Epidermal melanocyte (primary cell): ENCODE measurements around the gene SHF.
"Not testable (repeated sequence)": the region's sequence is repeated elsewhere in the genome, so short reads cannot be mapped to it uniquely, and the experiment has no call there.

ENCODE experiments used
- DNase-seq: peaks from one replicate; pipeline ENCODE4 v3.0.0; 2011; ENCODE audit warnings: low spot score; ENCODE audit not compliant: insufficient read length

SHF gene

GRCh38 chr15:45187894-45188830 is at the start of gene SHF:
SHF (minus strand) TSS chr15:45187966; CDS start chr15:45187951, 15 bp downstream.
- peak; percentile 48 for DNase-seq

GRCh38 chr15:45236806-45237205 is 49.0 kb upstream of the SHF start:
- DNase-seq, result not testable (repeated sequence)

- DNase-seq, result no peak
These were observed 46.9 kb upstream of the SHF start for GRCh38 chr15:45234562-45235235.

- DNase-seq, result no peak
These were observed 44.2 kb upstream of the SHF start for GRCh38 chr15:45231864-45232562.

GRCh38 chr15:45231132-45231531 is 43.4 kb upstream of the SHF start:
- no peak for DNase-seq

- DNase-seq, result no peak
These were observed 42.6 kb upstream of the SHF start for GRCh38 chr15:45230245-45230965.

GRCh38 chr15:45228931-45229330 is 41.2 kb upstream of the SHF start:
- no peak for DNase-seq

- no peak for DNase-seq
These were observed 37.9 kb upstream of the SHF start for GRCh38 chr15:45225506-45226273.

- no peak for DNase-seq
These were observed 37.0 kb upstream of the SHF start for GRCh38 chr15:45224621-45225217.

- no peak for DNase-seq
These were observed 34.2 kb upstream of the SHF start for GRCh38 chr15:45221967-45222366.

GRCh38 chr15:45221053-45221599 is 33.4 kb upstream of the SHF start:
- DNase-seq, result no peak

- no peak for DNase-seq
These were observed 24.7 kb upstream of the SHF start for GRCh38 chr15:45212493-45212892.

GRCh38 chr15:45205192-45205591 is 17.4 kb upstream of the SHF start:
- no peak for DNase-seq

- DNase-seq, result no peak
These were observed 15.4 kb upstream of the SHF start for GRCh38 chr15:45203182-45203581.

- no peak for DNase-seq
These were observed 14.1 kb upstream of the SHF start for GRCh38 chr15:45201869-45202268.

GRCh38 chr15:45201557-45201859 is 13.7 kb upstream of the SHF start:
- no peak for DNase-seq

GRCh38 chr15:45200799-45201556 is 13.2 kb upstream of the SHF start:
- DNase-seq, result no peak

- no peak for DNase-seq
These were observed 12.4 kb upstream of the SHF start for GRCh38 chr15:45200001-45200798.
